Activated T-cell treated with anti-CD3 and anti-CD28 coated beads for 1 hour (primary cell): ENCODE data around the gene GABBR1.

Source experiments
- DNase-seq: peaks from one replicate; pipeline ENCODE4 v3.0.0-alpha.2; 2020; ENCODE audit warnings: low read depth

Gene GABBR1

GRCh38 chr6:29620630-29621029, 12.4 kb downstream of the GABBR1 start:
- no peak for DNase-seq

- DNase-seq: no peak
Observed at GRCh38 chr6:29619578-29620160, 13.3 kb downstream of the GABBR1 start.

DNA sequence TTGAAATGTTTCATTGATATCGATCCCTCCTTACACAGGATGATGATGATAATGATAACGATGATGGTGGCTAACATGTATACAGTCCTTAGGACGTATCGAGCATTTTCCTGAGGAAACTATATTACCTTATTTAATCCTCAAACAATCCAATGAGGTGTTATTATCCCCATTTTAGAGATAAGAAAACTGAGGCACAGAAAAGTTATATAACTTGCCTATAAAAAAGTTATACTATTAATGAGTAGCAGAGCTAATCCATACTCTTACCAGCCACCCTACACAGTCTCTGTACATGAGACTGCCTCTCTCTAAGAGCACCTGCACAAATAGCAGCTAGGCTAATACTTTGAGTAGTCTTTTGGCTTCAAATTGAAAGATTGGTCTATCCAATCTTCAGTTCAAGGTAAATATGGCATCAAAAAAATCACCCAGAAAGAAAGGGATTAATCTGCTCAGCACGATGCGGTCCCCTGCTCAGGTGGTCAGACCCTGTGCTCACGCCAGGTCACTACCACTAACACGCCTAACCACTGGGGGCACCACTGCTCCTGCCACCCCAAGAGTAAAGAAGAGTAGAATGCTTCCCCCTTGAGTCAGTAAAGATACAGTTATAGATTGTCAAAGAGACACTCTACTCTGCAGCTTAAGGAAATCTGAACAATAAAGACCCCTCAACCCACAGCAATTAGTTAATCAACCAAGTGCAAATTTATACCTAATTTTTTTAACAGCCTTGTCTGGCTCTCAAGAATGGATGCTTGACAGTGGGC, 15.0 kb downstream of the GABBR1 start:
- DNase-seq: no peak

DNA sequence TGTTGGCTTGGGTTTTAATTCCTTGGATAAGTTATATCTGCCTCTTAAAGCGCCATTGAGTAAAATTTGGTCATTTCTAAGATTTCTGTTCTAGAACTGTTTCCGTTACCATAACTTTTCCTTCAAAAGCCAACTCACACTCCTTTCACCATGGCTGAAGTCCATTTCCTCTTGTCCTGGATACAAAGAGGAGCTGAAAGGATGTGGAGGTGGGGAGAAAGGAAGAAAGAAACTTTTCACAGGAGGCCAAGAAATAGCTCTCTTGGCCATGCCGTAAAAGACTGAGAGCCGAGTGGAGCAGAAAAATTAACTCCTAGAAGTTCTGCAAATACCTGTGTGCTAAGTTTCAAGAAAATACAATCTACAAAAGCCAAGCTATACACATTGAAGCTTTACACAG, 21.6 kb downstream of the GABBR1 start:
- DNase-seq: no peak

- DNase-seq: no peak
Observed at GRCh38 chr6:29610540-29610939, 22.4 kb downstream of the GABBR1 start.

DNA sequence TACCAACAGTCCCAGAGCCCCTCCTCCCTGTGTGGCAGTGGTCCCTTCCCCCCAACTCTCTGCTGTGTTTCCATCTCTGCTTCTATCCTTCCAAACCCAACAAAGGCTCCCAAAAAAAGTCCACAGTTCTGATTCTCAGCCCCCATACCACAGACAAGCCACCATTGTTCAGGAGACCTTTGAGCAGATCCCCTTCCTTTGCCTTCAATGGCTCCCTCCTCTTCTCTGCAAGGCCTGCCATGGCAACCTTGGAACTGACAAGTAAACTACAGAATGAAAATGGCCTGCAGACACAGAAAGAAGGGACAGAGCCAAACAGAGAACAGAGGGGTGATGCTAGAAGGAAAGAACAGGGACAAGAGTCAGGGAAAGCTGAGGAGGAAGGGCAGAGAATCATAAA, 24.9 kb downstream of the GABBR1 start:
- no peak for DNase-seq

GRCh38 chr6:29603930-29604329, 29.1 kb downstream of the GABBR1 start:
- no peak for DNase-seq

GRCh38 chr6:29603456-29603855, 29.5 kb downstream of the GABBR1 start:
- DNase-seq: no peak

DNA sequence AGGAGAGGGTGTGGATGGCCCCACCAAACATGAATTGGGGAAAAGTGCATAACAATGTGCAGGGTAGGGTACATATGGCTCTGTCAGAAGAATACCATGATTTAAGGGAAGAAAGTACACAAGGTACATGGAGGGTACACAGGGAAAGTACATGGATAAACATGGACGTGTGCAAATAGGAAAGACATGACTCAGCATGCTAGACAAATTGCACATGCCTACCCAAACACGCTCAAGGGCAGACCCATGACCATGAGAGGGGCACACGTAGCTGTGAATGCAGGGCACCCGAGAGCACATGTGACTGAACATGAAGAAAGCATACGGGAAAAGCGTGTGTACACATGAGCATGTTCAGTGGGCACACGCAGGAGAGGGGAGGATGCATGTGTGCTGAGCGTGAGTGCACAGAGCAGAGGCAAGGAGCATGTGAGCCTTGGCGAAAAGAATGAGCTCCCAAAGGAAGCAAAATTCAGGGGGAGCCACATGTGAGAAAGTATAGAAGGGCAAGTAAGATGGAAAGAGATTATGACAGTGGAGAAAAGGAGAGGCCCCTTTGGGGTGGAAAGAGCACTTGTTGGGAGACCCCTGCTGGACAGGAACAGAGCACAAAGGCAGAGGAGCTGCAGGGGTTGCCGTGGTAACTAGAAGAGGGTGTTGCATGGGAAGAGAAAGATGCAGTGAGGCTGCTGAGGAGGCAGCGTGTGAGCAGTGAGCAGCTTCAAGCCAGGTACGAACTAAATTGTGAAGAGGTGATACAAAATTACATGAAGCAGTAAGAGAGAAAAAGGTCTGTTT, 30.2 kb downstream of the GABBR1 start:
- no peak for DNase-seq

GRCh38 chr6:29598172-29598747, 34.7 kb downstream of the GABBR1 start:
- DNase-seq: no peak

DNA sequence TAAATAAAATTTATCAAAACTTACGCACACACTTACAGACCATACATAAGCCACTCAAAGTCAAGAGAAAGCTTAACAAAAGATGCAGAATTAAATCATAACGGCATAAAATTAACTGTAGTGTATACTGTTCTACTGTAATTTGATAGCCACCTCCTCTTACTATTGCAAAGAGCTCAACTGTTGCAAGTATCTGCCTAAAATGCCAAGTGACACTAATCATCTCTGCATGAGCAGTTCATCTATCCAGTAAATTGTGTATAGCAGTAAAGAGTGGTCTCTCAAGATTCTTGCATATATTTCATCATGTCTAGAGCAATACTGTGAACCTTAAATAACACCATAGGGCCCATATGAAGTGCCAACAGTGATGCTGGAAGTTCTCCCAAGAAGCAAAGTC, 35.8 kb downstream of the GABBR1 start:
- DNase-seq: no peak

DNA sequence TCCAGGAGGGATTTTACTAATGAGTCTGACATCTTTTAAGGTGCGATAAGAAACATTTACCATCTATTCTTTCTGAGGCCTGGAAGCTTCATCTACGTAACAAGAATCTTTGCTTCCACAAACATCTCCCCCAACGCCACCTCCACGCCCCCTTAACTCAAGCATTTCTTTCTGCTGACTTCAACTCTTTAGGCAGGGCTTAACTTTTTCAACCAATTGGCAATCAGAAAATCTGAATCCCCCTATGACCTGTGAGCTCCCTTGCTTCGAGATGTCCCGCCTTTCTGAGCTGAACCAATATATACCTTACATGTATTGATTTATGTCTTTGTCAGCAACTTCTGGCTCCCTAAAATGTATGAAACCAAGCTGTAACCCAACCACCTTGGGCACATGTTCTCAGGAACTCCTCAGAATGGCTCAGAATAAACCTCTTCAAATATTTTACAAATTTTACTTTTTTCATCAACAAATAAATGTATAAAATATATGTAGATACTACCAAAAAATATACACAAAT, 36.5 kb downstream of the GABBR1 start:
- DNase-seq: no peak

- no peak for DNase-seq
Observed at GRCh38 chr6:29593199-29593855, 39.7 kb downstream of the GABBR1 start.

GRCh38 chr6:29591677-29592076, 41.3 kb downstream of the GABBR1 start:
- DNase-seq: no peak

GRCh38 chr6:29590218-29590808, 42.7 kb downstream of the GABBR1 start:
- no peak for DNase-seq

GRCh38 chr6:29589423-29590048, 43.4 kb downstream of the GABBR1 start:
- DNase-seq: peak; percentile 32

GRCh38 chr6:29584821-29585220, 48.2 kb downstream of the GABBR1 start, which contains the start of gene OR2H2:
Gene OR2H2 (plus strand): TSS chr6:29585121. CDS start chr6:29587945, 2,824 bp downstream.
- DNase-seq: no peak

GRCh38 chr6:29577544-29577943, 55.4 kb downstream of the GABBR1 start:
- DNase-seq: no peak

DNA sequence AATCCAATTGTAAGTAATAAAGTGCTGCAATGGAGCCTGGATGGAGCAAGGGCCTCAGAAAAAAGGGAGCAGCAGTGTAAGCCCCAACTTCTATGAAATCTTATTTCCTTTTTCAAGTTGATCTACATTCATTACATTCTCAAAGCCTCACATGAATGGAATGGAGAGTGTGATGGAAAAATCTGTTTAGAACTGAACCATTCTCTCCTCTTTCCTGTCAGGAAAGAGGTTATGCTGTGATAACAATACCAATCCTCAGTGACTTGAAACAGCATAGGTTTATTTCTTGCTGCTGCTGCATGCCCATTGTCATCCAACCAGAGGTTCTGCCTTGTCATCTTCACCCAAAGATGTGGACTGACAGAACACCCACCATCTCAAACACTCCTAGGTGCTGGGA, 56.9 kb downstream of the GABBR1 start:
- DNase-seq: no peak

- no peak for DNase-seq
Observed at GRCh38 chr6:29567991-29568390, 65.0 kb downstream of the GABBR1 start.

- no peak for DNase-seq
Observed at GRCh38 chr6:29567541-29567940, 65.4 kb downstream of the GABBR1 start.
